ENCODE results near the gene RLF. TPM values are rescaled to one million over a fixed set of nuclear protein-coding genes. Genes with fewer than 3 reads are reported as not detected.

RLF gene
- total and polyA plus RNA-seq, 9 donors, result 6.9 to 29.3 (median 18.0) TPM

- H3K27me3 ChIP-seq, result no peaks in the 10 kb centered on the region
- H3K27ac ChIP-seq, result no peak overlapping the region
- no peak for DNase-seq
- intact Hi-C loops (cut with DNase I), result no loop called here
- no peaks in the 10 kb centered on the region for H3K36me3 ChIP-seq
- no peak for TF ChIP-seq CTCF (IDR thresholded peaks at IDR 0.05)
- TF ChIP-seq EP300 (IDR thresholded peaks at IDR 0.05), result no peak
- TF ChIP-seq POLR2A (IDR thresholded peaks at IDR 0.05), result no peak
- WGBS, 3 donors, result 91 to 95% (median 91%) methylated on average over 3 of the region's 3 CpGs
- H3K9me3 ChIP-seq, result no peaks in the 10 kb centered on the region
- no peaks in the 10 kb centered on the region for H3K4me1 ChIP-seq (ENCODE audit: insufficient read depth)
- no peak overlapping the region for H3K4me3 ChIP-seq
These were observed 65.0 kb downstream of the RLF start for GRCh38 chr1:40226192-40226591.

GRCh38 chr1:40232444-40232843 lies 71.3 kb downstream of the RLF start:
- Histone ChIP-seq H3K4me1 (ENCODE audit: insufficient read depth) (no peaks in the 10 kb centered on the region), H3K27me3 (no peaks in the 10 kb centered on the region), H3K9me3 (no peaks in the 10 kb centered on the region), H3K4me3 (no peak overlapping the region), H3K27ac (no peak overlapping the region), H3K36me3 (no peaks in the 10 kb centered on the region)
- TF ChIP-seq CTCF (IDR thresholded peaks at IDR 0.05) (no peak), EP300 (IDR thresholded peaks at IDR 0.05) (no peak), POLR2A (IDR thresholded peaks at IDR 0.05) (no peak)
- DNase-seq, result no peak
- intact Hi-C loops (cut with DNase I), result no loop called here
- 95% methylated on average over 4 of the region's 4 CpGs for WGBS, 3 donors

GRCh38 chr1:40239626-40240025 lies 78.4 kb downstream of the RLF start:
- DNase-seq, result no peak
- Histone ChIP-seq H3K36me3 (no peaks in the 10 kb centered on the region), H3K4me3 (no peak overlapping the region), H3K4me1 (ENCODE audit: insufficient read depth) (no peaks in the 10 kb centered on the region), H3K27me3 (no peaks in the 10 kb centered on the region), H3K9me3 (no peaks in the 10 kb centered on the region), H3K27ac (no peak overlapping the region)
- no peak for TF ChIP-seq POLR2A (IDR thresholded peaks at IDR 0.05)
- no peak for TF ChIP-seq EP300 (IDR thresholded peaks at IDR 0.05)
- TF ChIP-seq CTCF (IDR thresholded peaks at IDR 0.05), result no peak
- intact Hi-C loops (cut with DNase I), result no loop called here
- WGBS, 3 donors, result 89 to 100% (median 96%) methylated on average over 1 of the region's 1 CpG

GRCh38 chr1:40240390-40240789 lies 79.2 kb downstream of the RLF start:
- TF ChIP-seq EP300 (IDR thresholded peaks at IDR 0.05), result no peak
- TF ChIP-seq POLR2A (IDR thresholded peaks at IDR 0.05), result no peak
- TF ChIP-seq CTCF (IDR thresholded peaks at IDR 0.05), result no peak
- H3K27me3 ChIP-seq, result no peaks in the 10 kb centered on the region
- intact Hi-C loops (cut with DNase I), result no loop called here
- H3K36me3 ChIP-seq, result no peaks in the 10 kb centered on the region
- DNase-seq, result no peak
- H3K4me3 ChIP-seq, result no peak overlapping the region
- WGBS, 3 donors, result 82 to 97% (median 88%) methylated on average over 2 of the region's 2 CpGs
- H3K9me3 ChIP-seq, result no peaks in the 10 kb centered on the region
- H3K4me1 ChIP-seq (ENCODE audit: insufficient read depth), result no peaks in the 10 kb centered on the region
- H3K27ac ChIP-seq, result no peak overlapping the region

- intact Hi-C loops (cut with DNase I), result no loop called here
- DNase-seq, result no peak
- no peaks in the 10 kb centered on the region for H3K27me3 ChIP-seq
- H3K36me3 ChIP-seq, result no peaks in the 10 kb centered on the region
- no peaks in the 10 kb centered on the region for H3K9me3 ChIP-seq
- H3K4me3 ChIP-seq, result no peak overlapping the region
- TF ChIP-seq CTCF (IDR thresholded peaks at IDR 0.05), result no peak
- TF ChIP-seq EP300 (IDR thresholded peaks at IDR 0.05), result no peak
- TF ChIP-seq POLR2A (IDR thresholded peaks at IDR 0.05), result no peak
- H3K27ac ChIP-seq, result no peak overlapping the region
- no peaks in the 10 kb centered on the region for H3K4me1 ChIP-seq (ENCODE audit: insufficient read depth)
- WGBS, 3 donors, result 86 to 90% (median 89%) methylated on average over 1 of the region's 1 CpG
These were observed 80.2 kb downstream of the RLF start for GRCh38 chr1:40241362-40241761.
